ENCODE data around the gene SRD5A3.

SRD5A3 gene

GRCh38 chr4:55329012-55329411, 17.0 kb upstream of the SRD5A3 start:
- no peak for DNase-seq (ENCODE audit: low read depth, low spot score)
- TF ChIP-seq CTCF (IDR thresholded peaks at IDR 0.05; ENCODE audit: low read depth, low read length): no peak
- in situ Hi-C loops (cut with HindIII; ENCODE audit: low sequenced_read_pairs): no loop called here
- no peak overlapping the region for H3K4me3 ChIP-seq (ENCODE audit: low read depth, low read length)

GRCh38 chr4:55330241-55330640, 15.8 kb upstream of the SRD5A3 start:
- H3K4me3 ChIP-seq (ENCODE audit: low read depth, low read length): no peak overlapping the region
- no peak for DNase-seq (ENCODE audit: low read depth, low spot score)

DNA sequence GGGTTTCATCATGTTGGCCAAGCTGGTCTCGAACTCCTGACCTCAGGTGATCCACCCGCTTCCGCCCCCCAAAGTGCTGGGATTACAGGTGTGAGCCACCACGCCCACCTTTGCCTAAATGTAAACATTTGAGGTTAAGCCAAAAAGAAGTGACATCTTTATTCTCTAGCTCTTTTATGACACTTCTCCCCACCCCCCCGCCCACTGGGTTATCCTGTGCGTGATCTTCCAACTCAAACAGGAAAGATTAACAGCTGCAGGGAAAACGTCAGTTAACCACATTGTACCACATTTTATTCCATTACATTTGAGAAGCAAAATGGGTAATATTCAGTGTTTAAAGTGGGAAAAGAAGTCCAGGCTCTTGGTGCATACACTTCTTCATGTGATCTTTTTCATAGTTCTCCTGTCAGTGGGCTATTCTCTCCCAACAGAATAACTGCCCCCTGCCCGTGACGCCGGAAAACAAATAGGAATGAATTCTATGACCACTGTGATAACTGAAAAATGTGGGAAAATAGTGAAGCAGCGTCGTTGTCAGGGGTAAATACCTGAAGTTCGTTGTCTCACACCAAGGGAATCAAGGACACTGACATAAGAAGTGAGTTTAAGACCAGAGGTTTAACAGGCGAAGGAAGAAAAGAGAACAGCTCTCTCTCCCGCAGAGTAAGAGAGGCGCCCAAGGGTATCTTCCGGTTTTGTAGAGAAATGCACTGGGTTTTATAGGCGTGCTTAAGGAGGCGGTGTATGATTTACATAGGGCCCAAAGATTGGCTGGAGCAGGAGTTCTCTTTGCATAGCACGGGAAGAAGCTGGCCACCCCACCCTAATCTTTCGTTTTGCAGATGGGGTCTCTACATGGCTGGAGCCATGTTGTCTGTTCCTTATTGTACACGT, 9.7 kb upstream of the SRD5A3 start:
- H3K4me3 ChIP-seq (ENCODE audit: low read depth, low read length): no peak overlapping the region
- in situ Hi-C loops (cut with HindIII; ENCODE audit: low sequenced_read_pairs): no loop called here
- no peak for TF ChIP-seq CTCF (IDR thresholded peaks at IDR 0.05; ENCODE audit: low read depth, low read length)
- no peak for DNase-seq (ENCODE audit: low read depth, low spot score)

More at GRCh38 chr4:55330241-55330640, 15.8 kb upstream of the SRD5A3 start:
- no peak for TF ChIP-seq CTCF (IDR thresholded peaks at IDR 0.05; ENCODE audit: low read depth, low read length)
- in situ Hi-C loops (cut with HindIII; ENCODE audit: low sequenced_read_pairs): no loop called here

GRCh38 chr4:55337944-55338343, 8.1 kb upstream of the SRD5A3 start:
- in situ Hi-C loops (cut with HindIII; ENCODE audit: low sequenced_read_pairs): no loop called here

GRCh38 chr4:55338486-55338885, 7.6 kb upstream of the SRD5A3 start:
- in situ Hi-C loops (cut with HindIII; ENCODE audit: low sequenced_read_pairs): no loop called here
- no peak overlapping the region for H3K4me3 ChIP-seq (ENCODE audit: low read depth, low read length)
- TF ChIP-seq CTCF (IDR thresholded peaks at IDR 0.05; ENCODE audit: low read depth, low read length): no peak
- DNase-seq (ENCODE audit: low read depth, low spot score): no peak

More at GRCh38 chr4:55337944-55338343, 8.1 kb upstream of the SRD5A3 start:
- no peak for TF ChIP-seq CTCF (IDR thresholded peaks at IDR 0.05; ENCODE audit: low read depth, low read length)
- DNase-seq (ENCODE audit: low read depth, low spot score): no peak
- H3K4me3 ChIP-seq (ENCODE audit: low read depth, low read length): no peak overlapping the region

DNA sequence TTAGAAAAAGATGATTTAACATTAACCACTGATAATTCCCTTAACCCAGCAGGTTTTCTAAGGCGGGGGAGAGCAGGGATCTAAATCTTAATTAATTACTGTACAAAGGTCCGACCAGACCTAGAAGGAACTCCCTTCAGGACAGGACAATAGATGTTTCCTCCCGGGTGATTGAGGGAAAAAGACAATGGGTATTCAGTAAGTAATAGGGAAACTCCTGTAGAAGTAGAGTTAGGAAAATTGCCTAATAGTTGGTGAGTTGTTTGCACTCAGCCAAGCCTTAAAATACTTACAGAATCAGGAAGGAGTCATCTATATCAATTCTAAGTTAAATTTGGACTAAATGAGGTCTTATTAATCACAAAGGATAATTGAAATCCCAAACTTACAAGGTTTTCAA, 5.8 kb upstream of the SRD5A3 start:
- no peak for DNase-seq (ENCODE audit: low read depth, low spot score)
- no peak for TF ChIP-seq CTCF (IDR thresholded peaks at IDR 0.05; ENCODE audit: low read depth, low read length)
- no peak overlapping the region for H3K4me3 ChIP-seq (ENCODE audit: low read depth, low read length)
- in situ Hi-C loops (cut with HindIII; ENCODE audit: low sequenced_read_pairs): no loop called here
